MCF 10A (cell line): ENCODE results near the gene P2RX6. TPM values are rescaled to one million over a fixed set of nuclear protein-coding genes. Genes with fewer than 3 reads are reported as not detected.
A peak's percentile ranks its signal among the peaks of the same experiment; 100 is the strongest.

Experiments used
- BruUV-seq: library from RNA; stranded (reverse); fragments of 400-500 nt; replicated peaks from 2 replicates; lab custom pipeline; 2021; lab: Mats Ljungman, UMichigan
- CTCF ChIA-PET: fragments of 300-600 bp; sonication (Branson Sonifier 250); formaldehyde crosslinking; extraction: SDS; loops from one replicate; lab custom pipeline; 2021; ENCODE audit warnings: antibody characterized with exemption, inconsistent platforms; lab: Yijun Ruan, JAX
- POLR2A ChIA-PET: fragments of 300-600, 350-650 bp; sonication (Branson Sonifier 250); formaldehyde crosslinking; extraction: SDS; loops from one replicate; lab custom pipeline; 2020; ENCODE audit warnings: antibody characterized with exemption, inconsistent platforms; lab: Yijun Ruan, JAX
- DNase-seq: peaks from one replicate; pipeline ENCODE4 v3.0.0-alpha.2; 2018; ENCODE audit not compliant: unreplicated experiment
- H3K27ac Mint-ChIP-seq: one replicate; pipeline ENCODE4 v1.8.0; 2022; ENCODE audit warnings: mild to moderate bottlenecking, low read depth, mixed read lengths; ENCODE audit not compliant: unreplicated experiment
- H3K27me3 Mint-ChIP-seq: one replicate; pipeline ENCODE4 v1.8.0; 2022; ENCODE audit warnings: mixed read lengths; ENCODE audit not compliant: insufficient read depth, unreplicated experiment
- H3K36me3 Mint-ChIP-seq: one replicate; pipeline ENCODE4 v1.8.0; 2022; ENCODE audit warnings: mild to moderate bottlenecking, moderate library complexity, mixed read lengths; ENCODE audit not compliant: insufficient read depth, unreplicated experiment
- H3K4me1 Mint-ChIP-seq: one replicate; pipeline ENCODE4 v1.8.0; 2022; ENCODE audit warnings: mixed read lengths; ENCODE audit not compliant: insufficient read depth, unreplicated experiment
- H3K4me3 Mint-ChIP-seq: one replicate; pipeline ENCODE4 v1.8.0; 2022; ENCODE audit warnings: mild to moderate bottlenecking, moderate library complexity, mixed read lengths; ENCODE audit not compliant: unreplicated experiment
- H3K9me3 Mint-ChIP-seq: one replicate; pipeline ENCODE4 v1.8.0; 2022; ENCODE audit warnings: mixed read lengths; ENCODE audit not compliant: unreplicated experiment
- intact Hi-C: fragments of 100-400 bp; cut with micrococcal nuclease; formaldehyde crosslinking; loops from 2 replicates; pipeline ENCODE4 v1.14.1; 2022
- total RNA-seq: library from RNA; stranded (reverse); gene quantifications from 2 replicates; pipeline ENCODE4 v1.2.3, GENCODE V29; 2022
- TF ChIP-seq, protein P1 (sequence below): fragments of 200-600 bp; IDR thresholded peaks from one replicate; pipeline ENCODE4 v1.8.0; 2022; ENCODE audit warnings: antibody characterized with exemption, mild to moderate bottlenecking; ENCODE audit not compliant: unreplicated experiment

P2RX6 gene
- total RNA-seq, 1 experiment from 2014 or later, result 0.19 TPM

DNA sequence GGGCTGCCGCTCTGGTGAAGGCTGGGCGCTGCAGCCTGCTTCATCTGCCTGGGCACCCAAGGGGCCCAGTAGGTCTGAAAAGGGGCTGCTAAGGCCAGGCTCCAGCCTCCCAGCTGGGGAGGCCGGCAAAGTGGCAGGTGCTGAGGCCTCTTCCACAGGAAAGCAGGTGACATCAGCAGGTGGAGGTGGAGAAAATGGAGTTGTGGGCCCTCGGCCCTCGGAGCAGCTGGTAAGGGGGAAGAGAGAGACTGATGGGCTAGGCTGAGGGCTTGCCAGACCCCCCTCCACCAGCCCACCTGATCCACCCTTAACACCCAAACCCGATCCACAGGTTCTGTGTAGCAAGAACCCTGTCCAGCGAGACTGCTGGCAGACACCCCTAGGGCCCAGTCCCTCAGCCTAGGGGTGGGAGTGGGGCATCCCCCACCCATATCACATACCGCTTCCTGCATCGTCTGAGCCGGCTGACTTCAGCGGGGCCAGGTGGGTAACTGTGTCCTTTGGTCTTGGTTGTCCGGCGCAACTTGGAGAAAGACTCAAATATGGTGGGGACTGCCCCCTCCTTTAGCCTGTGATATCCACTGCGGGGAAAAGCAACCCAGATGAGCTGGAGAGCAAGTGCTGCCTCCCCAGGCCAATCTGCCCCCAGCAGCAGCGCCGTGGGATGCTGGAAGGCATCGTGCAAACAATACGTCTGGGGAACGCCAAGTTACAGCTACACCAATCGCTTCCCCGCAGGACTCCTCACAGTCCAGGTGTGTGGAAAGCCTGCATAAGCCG, 14.6 kb upstream of the P2RX6 start:
- no TSS peak for BruUV-seq
- Mint-ChIP-seq H3K4me3 (peak overlapping the region; percentile 87), H3K36me3 (peaks cover 13% of the 10 kb centered on the region), H3K27ac (no peak overlapping the region), H3K9me3 (no peaks in the 10 kb centered on the region), H3K27me3 (no peaks in the 10 kb centered on the region), H3K4me1 (peaks cover 10% of the 10 kb centered on the region)
- ChIA-PET CTCF (interaction anchor here (0.8 to 1.4 kb wide), 3 partner anchors 18 to 115 kb away, joined by 3 to 5 read pairs (median 3); partner anchors contain the start of gene LZTR1), POLR2A (interaction anchor here (0.5 to 2.0 kb wide), 12 partner anchors 9 to 749 kb away, joined by 3 to 7 read pairs (median 3); partner anchors contain the start of genes LRRC74B, LZTR1 and P2RX6)
- no peak for DNase-seq
- TF ChIP-seq, protein P1, sequence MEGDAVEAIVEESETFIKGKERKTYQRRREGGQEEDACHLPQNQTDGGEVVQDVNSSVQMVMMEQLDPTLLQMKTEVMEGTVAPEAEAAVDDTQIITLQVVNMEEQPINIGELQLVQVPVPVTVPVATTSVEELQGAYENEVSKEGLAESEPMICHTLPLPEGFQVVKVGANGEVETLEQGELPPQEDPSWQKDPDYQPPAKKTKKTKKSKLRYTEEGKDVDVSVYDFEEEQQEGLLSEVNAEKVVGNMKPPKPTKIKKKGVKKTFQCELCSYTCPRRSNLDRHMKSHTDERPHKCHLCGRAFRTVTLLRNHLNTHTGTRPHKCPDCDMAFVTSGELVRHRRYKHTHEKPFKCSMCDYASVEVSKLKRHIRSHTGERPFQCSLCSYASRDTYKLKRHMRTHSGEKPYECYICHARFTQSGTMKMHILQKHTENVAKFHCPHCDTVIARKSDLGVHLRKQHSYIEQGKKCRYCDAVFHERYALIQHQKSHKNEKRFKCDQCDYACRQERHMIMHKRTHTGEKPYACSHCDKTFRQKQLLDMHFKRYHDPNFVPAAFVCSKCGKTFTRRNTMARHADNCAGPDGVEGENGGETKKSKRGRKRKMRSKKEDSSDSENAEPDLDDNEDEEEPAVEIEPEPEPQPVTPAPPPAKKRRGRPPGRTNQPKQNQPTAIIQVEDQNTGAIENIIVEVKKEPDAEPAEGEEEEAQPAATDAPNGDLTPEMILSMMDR, result no peak
- intact Hi-C loops, result loop anchor here (5.0 kb wide), 1 partner anchor 113 kb away; no protein-coding TSS in a partner anchor

DNA sequence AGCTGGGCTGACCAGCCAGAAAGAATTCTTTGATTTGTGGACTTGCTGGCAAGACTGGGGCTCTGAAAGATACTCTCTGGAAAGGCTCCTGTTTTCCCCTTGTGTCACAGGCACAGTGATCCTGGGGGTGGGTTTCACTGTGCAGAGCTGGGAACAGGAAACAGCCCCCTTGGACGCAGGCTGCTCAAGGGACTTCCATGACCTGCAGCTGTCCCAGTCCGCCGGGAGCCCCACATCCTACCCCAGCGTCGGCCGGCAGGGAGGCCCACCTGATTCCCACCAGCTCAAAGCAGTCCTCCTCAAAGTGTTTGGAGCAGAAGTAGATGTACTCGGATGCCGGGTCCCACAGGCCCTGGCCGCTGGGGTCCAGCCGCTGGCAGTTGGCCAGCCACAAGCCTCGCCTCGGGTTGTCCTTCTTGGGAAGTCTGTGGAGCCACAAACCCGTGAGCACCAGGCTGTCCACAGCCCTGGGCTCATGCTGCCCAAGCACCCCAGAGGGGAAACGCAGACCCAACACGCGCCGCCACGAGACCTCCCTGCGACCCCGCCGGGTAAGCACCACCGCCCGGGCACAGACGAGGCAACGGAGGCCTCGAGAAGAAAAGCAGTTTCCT, 13.9 kb upstream of the P2RX6 start:
- POLR2A ChIA-PET, result interaction anchor here (0.5 to 2.5 kb wide), 10 partner anchors 10 to 646 kb away, joined by 3 to 18 read pairs (median 3); partner anchors contain the start of genes LRRC74B and LZTR1
- intact Hi-C loops, result loop anchor here (5.0 kb wide), 1 partner anchor 114 kb away; no protein-coding TSS in a partner anchor

DNA sequence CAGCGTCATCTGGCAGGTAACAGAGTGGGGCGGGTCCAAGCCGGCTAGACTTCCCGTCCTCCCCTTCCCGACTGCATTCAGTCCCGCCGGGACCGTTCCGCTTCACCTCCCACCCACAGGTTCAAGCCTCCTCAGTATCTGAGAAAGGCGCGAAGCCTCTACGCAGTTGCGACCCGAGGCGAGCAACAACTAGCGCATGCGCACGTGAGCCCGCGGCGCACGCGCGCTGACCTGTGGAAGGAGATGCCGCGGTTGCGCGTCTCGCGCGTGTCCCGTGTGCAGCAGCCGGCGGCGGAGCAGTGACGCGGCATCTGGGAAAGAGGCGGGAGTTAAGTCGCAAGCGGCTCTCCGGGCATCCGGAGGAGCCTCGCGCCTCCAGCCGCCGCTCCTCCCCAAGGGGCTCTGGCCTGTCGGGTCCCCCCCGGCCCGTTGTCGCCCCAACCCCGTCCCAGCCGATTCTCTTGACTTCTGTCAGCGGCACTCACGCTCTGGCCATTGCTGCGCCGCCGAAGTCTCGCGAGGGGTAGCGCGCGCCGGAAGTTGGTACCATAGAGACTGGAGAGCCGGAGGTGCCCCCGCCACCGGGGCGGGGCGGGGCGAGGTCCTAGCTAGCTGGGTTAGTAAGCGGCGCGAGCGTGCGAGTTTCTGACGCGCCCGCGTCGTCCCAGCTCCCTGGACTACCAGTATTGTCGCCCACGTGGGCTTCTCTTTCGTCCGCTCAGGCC, 13.2 kb upstream of the P2RX6 start, which contains the start of gene THAP7:
TSS of gene THAP7 (minus strand) at position 518 of the 725 bp plus-strand sequence. CDS start at position 311, 207 bp downstream.
- TSS peak; percentile 70 for BruUV-seq
- H3K36me3 Mint-ChIP-seq, result peaks cover 13% of the 10 kb centered on the region
- peaks cover 10% of the 10 kb centered on the region for H3K4me1 Mint-ChIP-seq
- peak; percentile 94 for DNase-seq
- intact Hi-C loops, result loop anchor here (1.0 to 5.0 kb wide), 2 partner anchors 37 to 114 kb away; no protein-coding TSS in a partner anchor
- peak within 1 kb of the TSS; percentile 98 for H3K27ac Mint-ChIP-seq
- TF ChIP-seq, protein P1, result no peak
- H3K9me3 Mint-ChIP-seq, result no peaks in the 10 kb centered on the region
- no peaks in the 10 kb centered on the region for H3K27me3 Mint-ChIP-seq
- ChIA-PET POLR2A (interaction anchor here (0.6 to 3.0 kb wide), 17 partner anchors 10 to 885 kb away, joined by 3 to 26 read pairs (median 6); partner anchors contain the start of genes CRKL, LRRC74B, LZTR1 and P2RX6), CTCF (interaction anchor here (0.9 to 3.2 kb wide), 3 partner anchors 11 to 116 kb away, joined by 3 to 12 read pairs (median 3); no protein-coding TSS in a partner anchor)
- peak within 1 kb of the TSS; percentile 87 for H3K4me3 Mint-ChIP-seq

More for the DNA sequence above, 13.9 kb upstream of the P2RX6 start:
- TF ChIP-seq, protein P1, result no peak
- Mint-ChIP-seq H3K27me3 (no peaks in the 10 kb centered on the region), H3K27ac (peak overlapping the region; percentile 98), H3K4me3 (peak overlapping the region; percentile 87), H3K4me1 (peaks cover 10% of the 10 kb centered on the region), H3K9me3 (no peaks in the 10 kb centered on the region), H3K36me3 (peaks cover 13% of the 10 kb centered on the region)
- DNase-seq, result no peak
- no TSS peak for BruUV-seq
- CTCF ChIA-PET, result interaction anchor here (0.8 to 1.4 kb wide), 3 partner anchors 19 to 116 kb away, joined by 3 to 5 read pairs (median 3); partner anchors contain the start of gene LZTR1
